GM21576 (cell line): Measurements from ENCODE around the gene CAPZB.
"Not testable (repeated sequence)": the region's sequence is repeated elsewhere in the genome, so short reads cannot be mapped to it uniquely, and the experiment has no call there.

Source experiments
- ATAC-seq: cut with Tn5 transposase; IDR thresholded peaks from one replicate; pipeline ENCODE4 v1.9.1; 2021; ENCODE audit warnings: mild to moderate bottlenecking, moderate library complexity; ENCODE audit not compliant: unreplicated experiment

Gene CAPZB

DNA sequence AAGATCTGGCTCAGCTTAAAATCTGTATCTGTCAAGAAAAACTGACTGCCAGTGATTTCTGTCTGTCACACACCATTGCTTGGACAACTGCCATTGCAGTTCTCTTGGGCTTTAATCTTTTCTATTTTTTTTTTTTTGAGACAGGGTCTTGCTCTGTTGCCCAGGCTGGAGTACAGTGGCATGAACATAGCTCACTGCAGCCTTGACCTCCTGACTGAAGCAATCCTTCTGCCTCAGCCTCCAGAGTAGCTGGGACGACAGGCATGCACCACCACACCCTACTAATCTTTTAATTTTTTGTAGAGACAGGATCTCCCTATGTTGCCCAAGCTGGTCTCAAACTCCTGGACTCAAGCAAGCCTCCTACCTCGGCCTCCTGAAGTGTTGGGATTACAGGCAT, 14.5 kb upstream of the CAPZB start:
- ATAC-seq: not testable (repeated sequence)

DNA sequence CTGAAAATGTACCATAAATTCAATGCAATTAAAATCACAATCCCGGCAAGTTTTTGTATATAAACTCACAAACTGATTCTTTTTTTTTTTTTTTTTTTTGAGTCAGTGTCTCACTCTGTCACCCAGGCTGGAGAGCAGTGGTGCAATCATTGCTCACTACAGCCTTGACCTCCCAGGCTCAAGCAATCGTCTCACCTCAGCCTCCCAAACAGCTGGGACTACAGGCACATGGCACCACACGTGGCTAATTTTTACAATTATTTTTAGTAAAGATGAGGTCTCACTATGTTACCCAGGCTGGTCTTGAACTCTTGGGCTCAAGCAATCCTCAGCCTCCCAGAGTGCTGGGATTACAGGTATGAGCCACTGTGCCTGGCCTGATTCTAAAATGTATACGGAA, 12.1 kb upstream of the CAPZB start:
- not testable (repeated sequence) for ATAC-seq

DNA sequence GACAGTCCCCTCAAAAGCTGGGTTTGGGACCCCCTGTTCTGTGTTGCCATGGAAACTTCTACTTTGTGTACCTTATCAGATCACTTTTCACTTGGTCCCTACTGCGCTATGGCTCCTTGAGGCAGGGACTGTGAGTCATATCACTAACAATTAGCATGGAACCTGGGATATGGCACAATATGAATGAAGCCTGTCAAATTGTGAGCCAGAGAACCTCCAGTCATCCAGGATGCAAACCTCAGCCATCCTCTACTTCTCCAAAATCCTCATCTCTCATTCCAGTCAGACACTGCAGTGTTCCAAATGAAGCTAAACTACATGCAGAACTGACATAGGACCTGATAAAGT, 11.2 kb upstream of the CAPZB start:
- ATAC-seq: no peak

DNA sequence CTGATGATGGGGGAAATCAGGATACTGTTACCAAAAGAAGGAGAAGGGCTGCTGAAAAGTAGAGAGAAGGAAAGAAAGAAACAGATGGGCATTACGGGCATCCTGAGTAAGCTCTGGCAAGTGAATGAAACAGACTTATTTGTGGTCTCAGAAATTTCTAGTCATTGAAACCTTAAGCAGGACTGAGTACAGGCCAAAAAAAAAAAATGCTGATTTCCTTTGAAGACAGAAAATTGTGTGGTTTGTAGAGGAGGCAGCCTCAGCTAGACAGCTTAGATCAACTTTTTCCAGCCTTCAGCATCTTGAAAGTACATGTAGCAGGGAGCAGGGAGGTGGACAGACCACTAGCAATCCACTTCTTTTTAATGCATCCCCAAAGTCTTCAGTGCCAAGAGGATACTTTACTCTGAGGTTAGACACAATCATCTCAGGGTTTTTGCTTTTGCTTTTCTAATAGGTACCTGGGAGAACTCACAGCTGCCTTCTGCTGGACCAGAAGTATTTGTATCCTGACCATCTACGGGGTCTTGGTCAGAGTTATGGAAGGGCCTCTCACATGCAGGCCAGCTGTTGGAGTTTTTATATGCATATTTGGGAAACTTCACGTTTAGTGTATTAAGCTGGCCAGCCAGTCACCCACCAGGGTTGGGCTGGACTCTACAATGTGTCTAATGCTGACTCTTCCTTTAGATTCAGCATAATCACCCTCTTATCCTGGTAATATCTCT, 10.6 kb upstream of the CAPZB start:
- ATAC-seq: no peak

DNA sequence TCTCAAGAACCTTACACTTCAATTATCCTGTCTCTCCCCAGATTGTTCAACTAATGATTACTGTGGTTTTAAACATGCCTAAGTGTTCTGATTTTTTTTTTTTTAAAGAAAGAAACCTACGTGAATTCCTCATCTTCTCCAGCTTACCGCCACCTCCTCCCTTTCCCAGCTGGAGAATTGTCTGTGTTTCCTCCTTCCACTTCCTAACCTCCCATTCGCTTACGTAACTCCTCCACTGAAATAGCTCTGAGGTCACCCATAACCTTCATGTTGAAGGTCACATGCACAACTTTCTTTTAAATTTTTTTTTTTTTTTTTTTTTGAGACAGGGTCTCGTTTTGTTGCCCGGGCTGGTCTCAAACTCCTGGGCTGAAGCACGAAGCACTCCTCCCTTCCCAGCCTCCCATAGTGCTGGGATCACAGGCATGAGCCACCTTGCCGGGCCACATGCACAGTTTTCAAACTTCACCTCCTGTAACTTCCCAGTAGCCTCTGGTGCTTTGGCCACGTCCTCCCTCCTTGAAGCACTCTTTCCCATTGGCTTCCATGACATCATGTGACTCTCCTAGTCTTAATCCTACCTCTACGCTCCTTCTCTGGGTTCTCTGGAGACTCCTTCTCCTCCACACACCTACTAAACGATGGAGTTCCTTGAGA, 9.8 kb upstream of the CAPZB start:
- ATAC-seq: no peak

DNA sequence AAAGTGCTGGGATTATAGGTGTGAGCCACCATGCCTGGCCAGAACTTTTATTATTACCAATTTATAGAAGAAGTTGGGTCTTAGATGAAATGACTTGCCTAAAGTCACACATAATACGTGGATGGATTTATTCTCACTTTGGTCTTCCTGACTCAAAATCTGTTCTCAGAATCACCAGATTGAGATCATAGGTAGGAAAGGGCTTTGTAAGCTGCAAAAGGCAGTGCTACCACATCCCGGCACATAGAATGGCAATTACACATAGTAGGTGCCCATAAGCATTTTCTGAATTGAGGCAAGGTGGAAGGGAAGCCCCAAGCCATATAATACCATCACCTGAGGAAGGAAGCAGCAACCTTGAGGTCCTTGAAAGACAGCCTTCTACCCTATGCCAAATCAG, 8.2 kb upstream of the CAPZB start:
- ATAC-seq: no peak

DNA sequence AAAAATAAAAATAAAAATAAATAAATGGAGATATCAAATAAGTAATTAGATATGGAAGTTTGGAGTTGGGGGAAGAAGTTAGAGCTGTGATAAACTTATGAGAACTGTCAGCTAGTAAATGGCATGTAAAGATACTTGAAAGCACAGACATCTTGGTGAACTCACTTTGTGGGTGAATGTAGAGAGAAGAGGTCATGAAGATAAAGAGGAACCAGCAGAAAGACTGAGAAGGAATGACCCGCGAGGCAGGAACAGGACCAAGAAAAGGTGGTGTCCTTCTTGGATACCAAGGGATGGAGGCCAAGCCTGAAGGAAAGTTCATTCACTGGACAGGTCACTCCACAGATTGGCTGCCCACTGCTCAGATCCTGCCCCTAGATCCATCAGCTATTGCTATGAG, 4.7 kb upstream of the CAPZB start:
- ATAC-seq: no peak

DNA sequence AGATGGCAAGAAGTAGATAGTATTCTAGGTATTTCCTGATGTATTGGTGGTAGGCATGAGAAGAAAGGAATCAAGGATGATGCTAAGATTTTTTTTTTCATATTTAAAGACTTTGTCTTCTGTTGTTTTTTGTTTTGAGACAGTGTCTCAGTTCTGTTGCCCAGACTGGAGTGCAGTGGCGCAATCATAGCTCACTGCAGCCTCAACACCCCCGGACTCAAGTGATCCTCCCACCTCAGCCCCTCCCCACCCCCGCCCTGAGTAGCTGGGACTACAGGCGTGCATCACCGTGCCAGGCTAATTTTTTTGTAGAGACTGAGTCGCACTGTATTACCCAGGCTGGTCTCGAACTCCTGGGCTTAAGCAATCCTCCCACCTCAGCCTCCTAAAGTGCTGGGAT, 2.8 kb upstream of the CAPZB start:
- ATAC-seq: no peak

DNA sequence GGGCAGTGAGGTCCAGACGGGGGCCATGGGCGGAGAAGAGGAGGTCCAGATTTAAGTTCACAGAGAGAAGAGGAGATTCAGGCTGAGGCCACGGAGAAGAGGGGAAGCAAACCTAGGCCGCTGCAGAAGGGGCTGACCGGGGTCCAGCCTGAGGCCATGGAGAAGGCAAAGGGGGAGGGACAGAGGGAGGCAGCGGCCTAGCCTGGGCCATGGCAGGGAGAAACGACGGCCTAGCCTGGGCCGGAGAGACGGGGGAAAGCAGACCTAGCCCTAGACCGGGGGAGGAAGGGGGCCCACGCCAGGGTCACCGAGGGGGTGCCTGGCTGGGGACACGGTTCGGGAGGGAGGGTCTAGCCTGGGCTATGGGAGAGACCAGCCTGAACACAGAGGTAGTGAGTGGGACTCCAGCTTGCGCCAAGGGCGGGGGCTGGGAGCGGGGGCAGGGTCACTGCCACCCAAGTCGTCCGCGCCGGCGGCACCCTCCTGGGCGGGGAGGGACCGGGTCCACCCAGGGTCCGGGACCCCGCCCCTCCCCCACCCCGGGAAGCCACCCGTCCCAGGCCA, 459 bp downstream of the CAPZB start:
- peak; percentile 3 for ATAC-seq

DNA sequence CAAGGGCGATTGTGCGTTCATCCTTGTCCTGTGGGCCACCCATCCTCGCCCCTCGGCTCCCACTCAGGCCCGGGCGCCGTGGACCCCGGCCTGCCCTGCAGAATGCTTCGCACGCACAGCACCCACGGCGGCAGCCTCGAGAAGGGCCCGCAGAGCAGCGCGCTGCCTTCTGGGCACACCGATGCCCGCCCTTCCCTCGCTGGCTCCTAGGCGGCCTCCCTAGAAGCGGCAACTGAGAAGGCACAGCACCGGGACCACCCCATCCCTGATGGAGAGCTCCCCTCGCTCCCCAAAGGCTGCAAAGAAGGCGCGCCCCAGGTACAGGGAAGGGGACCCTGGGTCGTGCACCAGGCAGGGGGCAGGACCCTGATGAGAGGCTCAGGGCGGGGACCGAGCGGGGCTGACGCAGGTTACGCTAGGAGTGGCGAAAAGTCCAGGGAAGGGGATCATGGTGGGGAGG, 971 bp downstream of the CAPZB start:
- no peak for ATAC-seq

DNA sequence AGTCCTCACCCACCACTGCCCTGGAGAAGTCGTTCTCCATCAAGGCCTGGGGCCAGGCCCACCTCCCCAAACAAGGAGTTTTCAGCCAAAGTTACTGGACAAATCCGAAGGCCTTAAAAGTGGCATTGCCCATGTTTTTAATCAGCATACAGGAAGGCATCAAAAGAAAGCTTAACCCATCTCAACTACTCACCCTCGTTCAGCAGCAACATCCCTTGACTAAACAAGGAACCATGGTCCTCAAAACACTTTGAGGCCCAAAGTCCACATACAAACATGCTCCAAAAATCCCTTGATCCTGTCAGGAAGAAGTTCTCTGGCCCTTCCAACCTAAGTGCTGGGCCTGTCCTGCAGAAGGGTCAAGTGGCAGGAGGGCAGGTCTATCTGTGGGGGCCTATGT, 1.6 kb downstream of the CAPZB start:
- ATAC-seq: no peak

DNA sequence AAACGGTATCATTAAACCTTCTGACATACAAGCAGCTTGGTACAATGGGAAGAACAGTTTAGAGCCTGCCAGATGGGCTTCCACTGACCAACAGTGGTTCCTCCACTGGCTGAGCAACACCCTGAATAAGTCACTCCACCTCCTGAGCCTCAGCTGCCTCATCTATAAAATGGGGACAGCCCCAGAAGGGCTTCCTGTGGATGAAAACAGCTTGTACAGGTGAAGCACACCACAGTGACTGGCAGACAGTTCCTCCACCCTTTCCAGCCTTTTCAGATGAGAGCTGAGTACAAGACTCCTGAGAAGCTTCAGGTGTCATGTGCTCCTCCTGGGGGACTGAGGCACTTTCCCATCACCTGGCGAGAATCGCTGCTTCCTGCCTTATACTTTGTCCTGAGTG, 2.1 kb downstream of the CAPZB start:
- no peak for ATAC-seq

DNA sequence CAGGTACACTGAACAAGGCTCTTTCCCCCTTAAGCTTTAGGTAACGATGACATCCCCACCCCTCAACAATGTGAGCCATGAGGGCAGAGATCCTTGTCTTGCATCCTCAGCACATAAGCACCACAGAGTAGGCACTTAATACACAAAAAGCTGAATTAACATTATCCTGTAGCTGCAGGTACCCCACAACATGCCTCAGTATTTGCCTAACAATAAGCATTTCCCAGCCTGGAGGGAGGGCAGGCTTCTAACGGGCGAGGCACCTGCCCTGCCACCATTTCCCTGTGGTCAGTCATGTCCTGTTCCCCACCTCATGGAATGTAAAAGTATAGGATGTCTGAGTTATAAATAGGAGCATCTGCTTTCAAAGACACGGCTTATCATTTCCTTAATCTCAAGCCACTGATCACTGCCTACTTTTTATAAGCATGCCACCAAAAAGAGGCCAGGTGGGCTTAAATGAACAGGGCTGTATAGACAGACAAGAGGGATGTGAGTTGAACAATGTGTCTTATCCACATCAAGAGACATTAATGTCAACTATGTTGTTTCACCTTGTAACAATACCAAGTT, 3.4 kb downstream of the CAPZB start:
- ATAC-seq: no peak

DNA sequence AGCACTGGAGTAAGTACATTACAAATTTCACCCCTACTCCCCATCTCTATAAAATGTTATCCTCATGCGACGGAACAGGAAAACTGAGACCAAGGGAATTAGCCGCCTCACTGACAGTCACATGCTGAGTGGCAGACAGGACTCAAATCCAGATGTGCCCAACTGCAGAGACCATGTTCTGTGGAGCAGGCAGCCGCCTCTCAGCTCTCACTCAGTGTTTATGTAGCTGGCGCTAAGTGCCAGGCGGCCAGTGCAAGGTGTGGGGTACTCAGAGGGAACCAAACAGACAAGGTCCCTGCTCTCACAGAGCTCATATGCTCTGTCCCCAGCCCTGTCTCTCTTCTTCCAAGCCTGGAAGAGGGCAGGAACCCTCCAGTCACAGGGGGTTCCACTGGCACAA, 5.1 kb downstream of the CAPZB start:
- ATAC-seq: no peak

DNA sequence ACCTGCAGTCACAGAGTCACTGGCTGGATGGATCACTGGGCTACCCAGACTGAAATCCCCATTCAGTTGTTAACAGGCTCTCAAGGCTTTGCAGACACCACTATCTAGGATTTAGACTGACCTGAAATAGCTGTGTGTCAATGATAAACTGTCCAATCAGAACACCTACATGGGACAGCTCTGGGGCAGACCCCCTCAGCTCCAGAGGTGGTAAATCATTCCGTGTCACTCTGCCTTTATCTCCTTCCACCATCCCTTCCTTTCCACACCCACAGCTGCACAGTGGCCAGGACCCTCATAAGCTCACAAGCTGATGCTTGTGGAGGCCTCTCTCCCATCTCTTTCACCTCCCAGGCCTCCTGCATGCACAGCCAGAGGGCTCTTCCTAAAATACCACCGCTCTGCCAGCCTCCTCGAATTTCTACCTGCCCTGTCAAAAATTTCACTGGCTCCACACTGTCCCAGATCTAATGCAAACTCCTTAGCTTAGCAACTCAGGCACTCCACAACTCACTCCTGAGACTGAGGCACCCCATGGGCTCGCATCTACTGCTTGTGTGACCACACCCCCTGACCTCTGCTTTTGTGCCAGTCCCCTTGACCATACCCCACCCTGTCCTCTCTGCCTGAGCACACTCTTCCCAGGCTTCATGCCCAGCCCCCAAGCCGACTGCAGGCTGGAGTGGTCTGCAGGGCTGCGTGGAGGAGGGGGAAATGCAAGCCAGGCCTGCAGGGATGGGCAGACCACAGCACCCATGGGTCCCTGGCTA, 5.8 kb downstream of the CAPZB start:
- no peak for ATAC-seq

DNA sequence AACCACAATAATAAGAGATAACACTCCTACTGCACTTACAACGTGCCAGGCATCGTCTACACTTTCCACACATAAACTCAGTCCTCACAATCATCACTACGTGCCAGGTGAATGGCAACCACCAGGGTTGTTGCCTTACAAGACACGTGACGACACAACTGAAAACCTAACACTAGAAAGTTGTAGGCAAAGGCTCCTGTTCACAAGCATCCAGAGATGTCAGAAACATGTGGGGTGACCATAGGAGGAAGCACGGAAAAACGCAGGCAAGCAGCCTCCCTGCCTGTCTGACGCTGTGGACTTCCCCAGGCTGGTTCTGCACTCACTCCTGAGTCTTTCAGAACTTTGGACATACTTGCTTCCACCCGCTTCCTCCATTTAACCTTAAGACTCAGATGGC, 7.0 kb downstream of the CAPZB start:
- ATAC-seq: no peak

DNA sequence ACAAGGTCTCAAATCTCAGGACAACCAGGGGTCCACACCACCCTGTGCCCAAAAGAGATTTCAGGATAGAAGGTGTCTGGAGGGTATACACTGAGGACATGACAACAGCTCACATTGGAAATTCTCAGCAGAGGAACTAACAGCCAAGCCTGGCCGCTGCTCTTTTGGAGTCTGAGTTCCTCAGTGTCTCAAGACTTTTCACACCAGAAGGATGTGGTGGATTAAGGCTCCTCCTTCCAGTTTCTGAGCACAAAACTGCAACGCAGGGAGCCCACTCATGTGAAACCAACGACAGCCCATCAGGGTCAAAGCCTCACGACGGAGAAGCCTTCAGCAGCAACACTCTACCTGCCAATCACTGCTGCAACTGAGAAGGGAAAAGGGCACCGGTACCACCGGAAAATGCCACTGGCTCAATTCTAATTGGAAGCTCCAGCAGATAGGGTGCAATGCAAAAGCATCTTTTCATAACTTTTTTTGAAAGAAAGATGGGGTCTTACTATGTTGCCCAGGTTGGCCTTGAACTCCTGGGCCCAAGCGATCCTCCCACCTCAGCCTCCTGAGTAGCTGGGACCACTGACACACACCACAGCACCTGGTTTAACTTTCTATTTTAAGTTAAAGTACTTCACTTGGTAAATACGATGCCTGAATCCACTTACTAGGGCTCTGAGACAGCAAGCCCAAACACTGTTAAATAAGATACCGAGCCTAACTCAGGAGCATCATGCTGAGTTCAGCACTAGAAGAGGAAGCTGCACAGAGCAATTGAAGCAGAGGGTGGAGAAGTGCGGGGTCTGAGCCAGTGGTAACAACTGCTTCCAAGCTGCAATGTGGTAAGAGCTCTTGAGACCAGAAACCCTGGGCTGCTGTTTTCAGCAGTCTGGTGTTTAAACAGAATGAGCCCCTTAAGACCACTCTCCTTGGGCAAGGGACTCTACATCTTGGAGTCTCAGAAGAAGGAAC, 7.8 kb downstream of the CAPZB start:
- no peak for ATAC-seq

DNA sequence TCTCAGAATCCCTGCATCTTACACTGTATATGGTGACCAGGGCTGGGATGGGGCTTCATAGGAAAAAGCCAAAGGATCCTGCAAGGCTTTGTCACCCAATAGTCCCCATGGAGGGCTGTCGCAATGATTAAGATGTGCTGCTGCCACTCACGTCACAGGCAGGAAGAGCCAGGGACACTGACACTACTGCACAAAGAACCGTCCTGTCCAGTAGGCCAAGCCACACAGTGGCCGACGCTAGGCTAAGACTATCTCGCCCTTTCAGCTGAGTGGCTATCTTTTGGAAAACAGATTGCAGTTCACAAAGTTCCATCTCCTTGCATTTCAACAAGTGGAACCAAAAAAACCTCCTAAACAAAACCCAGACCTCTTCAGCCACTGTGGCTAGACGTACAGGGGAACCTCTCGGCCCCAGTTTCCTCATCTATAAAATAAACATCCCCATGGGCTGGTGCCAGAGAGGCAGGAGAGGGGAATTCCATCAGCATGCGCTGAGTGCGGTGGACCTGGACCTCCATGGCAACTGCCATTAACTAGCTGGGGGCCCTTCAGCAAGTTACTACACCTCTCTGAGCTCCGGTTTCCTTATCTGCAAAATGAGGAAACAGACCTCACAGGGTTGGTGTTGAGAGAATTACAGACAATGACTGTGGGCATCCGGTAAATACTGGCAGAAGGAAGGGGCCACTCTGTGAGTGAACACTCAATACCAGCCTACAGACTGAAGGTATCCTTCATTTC, 8.7 kb downstream of the CAPZB start:
- ATAC-seq: no peak

DNA sequence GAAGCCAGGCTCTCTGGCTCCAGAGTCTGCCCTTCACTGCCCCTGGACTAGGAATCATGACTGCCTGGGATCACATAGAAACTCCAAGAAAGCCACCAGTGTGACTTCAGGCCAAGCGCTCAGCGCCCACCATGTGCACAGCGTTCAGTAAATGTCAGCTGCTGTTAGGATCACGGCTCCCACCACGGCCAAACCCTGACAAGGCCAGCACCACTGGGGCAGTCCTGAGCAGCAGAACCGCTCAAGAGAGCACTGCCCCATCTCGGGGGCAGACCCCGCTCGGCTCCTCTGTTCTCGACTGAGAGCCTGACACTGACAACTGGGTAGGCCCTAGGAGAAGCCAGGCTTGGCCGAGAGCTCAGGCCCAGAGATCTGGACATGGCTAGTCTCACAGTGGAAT, 10.0 kb downstream of the CAPZB start:
- no peak for ATAC-seq

DNA sequence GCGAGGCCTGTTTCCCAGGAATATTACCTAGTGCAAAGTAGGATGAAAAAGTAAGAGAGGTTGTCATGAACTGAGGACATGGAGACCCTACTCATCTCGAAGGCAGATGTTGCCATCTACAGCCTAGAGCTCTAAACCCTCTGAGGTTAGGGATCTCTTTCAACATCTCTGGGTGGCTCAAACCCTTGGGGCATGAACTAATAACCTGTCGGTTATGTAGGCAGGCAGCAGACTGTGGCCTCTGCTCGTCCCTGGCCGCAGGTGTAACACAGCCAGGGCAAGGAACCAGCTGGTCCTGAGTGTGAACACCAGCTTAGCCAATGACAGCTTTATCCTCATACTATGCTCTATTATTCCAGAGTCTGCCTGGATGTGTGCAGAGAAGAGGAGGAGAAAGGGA, 13.2 kb downstream of the CAPZB start:
- no peak for ATAC-seq
